Thymus (tissue), 14 donors: ENCODE results near the gene CD99L2. TPM values are rescaled to one million over a fixed set of nuclear protein-coding genes. Genes with fewer than 3 reads are reported as not detected.

Experiments used
- DNase-seq, 9 donors: peaks; one replicate each; pipeline ENCODE4 v3.0.0-alpha.2; 2013; ENCODE audit warnings: low spot score in 9 of 9, low read depth in 6 of 9, missing footprints in 1 of 9
- H3K27ac ChIP-seq, 2 donors: one replicate each; pipeline ENCODE4 v1.5.1; 2013; ENCODE audit warnings: control low read depth in 1 of 2, low read depth in 1 of 2, low read length in 1 of 2, mild to moderate bottlenecking in 1 of 2, moderate library complexity in 1 of 2
- H3K27me3 ChIP-seq, 2 donors: one replicate each; pipeline ENCODE4 v1.5.1; 2013; ENCODE audit warnings: low read length in 1 of 2; ENCODE audit not compliant: control insufficient read depth in 2 of 2, insufficient read depth in 1 of 2
- H3K36me3 ChIP-seq, 2 donors: one replicate each; pipeline ENCODE4 v1.5.1; 2013; ENCODE audit warnings: low read length in 1 of 2, mild to moderate bottlenecking in 1 of 2, moderate library complexity in 1 of 2; ENCODE audit not compliant: control insufficient read depth in 2 of 2, insufficient read depth in 2 of 2
- H3K4me1 ChIP-seq, 2 donors: one replicate each; pipeline ENCODE4 v1.5.1; 2013; ENCODE audit warnings: low read length in 2 of 2; ENCODE audit not compliant: control insufficient read depth in 2 of 2, insufficient read depth in 2 of 2
- H3K4me3 ChIP-seq, 2 donors: one replicate each; pipeline ENCODE4 v1.5.1; 2013; ENCODE audit warnings: low read length in 2 of 2, control low read depth in 1 of 2, mild to moderate bottlenecking in 1 of 2
- H3K9me3 ChIP-seq, 2 donors: one replicate each; pipeline ENCODE4 v1.5.1; 2013; ENCODE audit warnings: low read length in 1 of 2, mild to moderate bottlenecking in 1 of 2; ENCODE audit not compliant: control insufficient read depth in 2 of 2, insufficient read depth in 1 of 2
- WGBS: extraction: QIAGEN DNeasy Blood & Tissue Kit; methylation state at CpG from one replicate; pipeline ENCODE4 v1.1.7; 2013; 5-methylcytosine and 5-hydroxymethylcytosine counted together
- long read RNA-seq, 10 donors: transcript quantifications; one replicate each; lab custom pipeline, GENCODE V29; 2026
- polyA plus RNA-seq: library from polyadenylated mRNA; stranded (reverse); fragments of 200-250 nt; gene quantifications from one replicate; pipeline ENCODE4 v1.2.3, GENCODE V29; 2013
- total RNA-seq: library from RNA; stranded (reverse); fragments of 120-200 nt; gene quantifications from one replicate; pipeline ENCODE4 v1.2.4, GENCODE V29; 2013
- donor health status: healthy.

The CD99L2 gene
- 9.3 TPM for total RNA-seq
- polyA plus RNA-seq = 14.0 TPM
- long read RNA-seq, donor 1 = 0 reads
- long read RNA-seq, donor 2, partial matches to known transcripts = 0 of 2 reads
- long read RNA-seq, donor 2, other reads (novel, unspliced or antisense) = 0 of 2 reads
- long read RNA-seq, donor 3, partial matches to known transcripts = 0 of 1 reads
- long read RNA-seq, donor 3, other reads (novel, unspliced or antisense) = 0 of 1 reads
- long read RNA-seq, donor 4 = 0 reads
- long read RNA-seq, donor 5, transcript CD99L2-203 (11 exons, 3,604 nt) = major isoform, 5 of 5 reads
- long read RNA-seq, donor 5, partial matches to known transcripts = 0 of 5 reads
- long read RNA-seq, donor 5, other reads (novel, unspliced or antisense) = 0 of 5 reads
- long read RNA-seq, donor 6, partial matches to known transcripts = 0 of 1 reads
- long read RNA-seq, donor 6, other reads (novel, unspliced or antisense) = 0 of 1 reads
- long read RNA-seq, donor 7 = 0 reads
- long read RNA-seq, donor 8 = 0 reads
- long read RNA-seq, donor 9, partial matches to known transcripts = 0 of 3 reads
- long read RNA-seq, donor 9, other reads (novel, unspliced or antisense) = 0 of 3 reads
- long read RNA-seq, donor 10, partial matches to known transcripts = 0 of 2 reads
- long read RNA-seq, donor 10, other reads (novel, unspliced or antisense) = 0 of 2 reads

- Histone ChIP-seq H3K27ac (peak within 1 kb of the TSS in 1 of 2 donors; percentile 42), H3K4me1 (peaks cover 2 to 6% of the 10 kb centered on the region in 2 donors), H3K9me3 (no peaks in the 10 kb centered on the region), H3K4me3 (peak within 1 kb of the TSS; percentile 58 to 75), H3K36me3 (no peaks in the 10 kb centered on the region), H3K27me3 (peaks cover 0 to 16% of the 10 kb centered on the region in 2 donors)
- WGBS = under 1% methylated on average over 92 of the region's 95 CpGs
- DNase-seq = peak; percentile 29 to 91 (median 78)
Measured at GRCh38 chrX:150898343-150899190, at the start of gene CD99L2. CD99L2 (minus strand) TSS chrX:150898668; CDS start chrX:150898588, 80 bp downstream.

DNA sequence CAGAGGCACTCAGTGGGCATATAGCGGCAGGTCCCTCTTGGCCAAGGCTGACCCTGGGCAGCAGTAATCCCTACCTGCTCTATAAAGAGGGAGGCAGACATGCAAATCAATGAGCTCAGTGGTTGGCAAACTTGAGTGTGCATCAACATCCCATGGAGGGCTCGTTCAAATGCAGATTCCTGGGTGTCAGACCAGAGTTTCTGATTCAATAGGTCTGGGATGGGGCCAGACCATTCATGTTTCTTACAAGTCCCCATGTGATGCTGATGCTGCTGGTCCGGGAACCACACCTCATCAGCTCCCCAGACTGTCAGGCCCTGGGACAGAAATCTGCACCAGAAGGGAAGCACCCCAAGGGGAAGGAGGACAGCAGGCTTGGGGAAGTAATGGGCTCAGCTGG, 45.8 kb upstream of the CD99L2 start:
- no peaks in the 10 kb centered on the region for H3K4me1 ChIP-seq
- H3K9me3 ChIP-seq = no peaks in the 10 kb centered on the region
- H3K36me3 ChIP-seq = no peaks in the 10 kb centered on the region
- DNase-seq = no peak
- no peak overlapping the region for H3K27ac ChIP-seq
- no peak overlapping the region for H3K4me3 ChIP-seq
- no peaks in the 10 kb centered on the region for H3K27me3 ChIP-seq
- 85% methylated on average over 3 of the region's 3 CpGs for WGBS

GRCh38 chrX:150942942-150943594, 44.6 kb upstream of the CD99L2 start:
- no peaks in the 10 kb centered on the region for H3K36me3 ChIP-seq
- H3K27ac ChIP-seq = no peak overlapping the region
- no peak for DNase-seq
- no peaks in the 10 kb centered on the region for H3K9me3 ChIP-seq
- H3K4me3 ChIP-seq = no peak overlapping the region
- no peaks in the 10 kb centered on the region for H3K4me1 ChIP-seq
- no peaks in the 10 kb centered on the region for H3K27me3 ChIP-seq
- WGBS = 95% methylated on average over 9 of the region's 9 CpGs

GRCh38 chrX:150941580-150941979, 43.1 kb upstream of the CD99L2 start:
- Histone ChIP-seq H3K4me3 (no peak overlapping the region), H3K27ac (no peak overlapping the region), H3K4me1 (no peaks in the 10 kb centered on the region), H3K36me3 (no peaks in the 10 kb centered on the region), H3K27me3 (no peaks in the 10 kb centered on the region), H3K9me3 (no peaks in the 10 kb centered on the region)
- 67% methylated on average over 2 of the region's 2 CpGs for WGBS
- no peak for DNase-seq

DNA sequence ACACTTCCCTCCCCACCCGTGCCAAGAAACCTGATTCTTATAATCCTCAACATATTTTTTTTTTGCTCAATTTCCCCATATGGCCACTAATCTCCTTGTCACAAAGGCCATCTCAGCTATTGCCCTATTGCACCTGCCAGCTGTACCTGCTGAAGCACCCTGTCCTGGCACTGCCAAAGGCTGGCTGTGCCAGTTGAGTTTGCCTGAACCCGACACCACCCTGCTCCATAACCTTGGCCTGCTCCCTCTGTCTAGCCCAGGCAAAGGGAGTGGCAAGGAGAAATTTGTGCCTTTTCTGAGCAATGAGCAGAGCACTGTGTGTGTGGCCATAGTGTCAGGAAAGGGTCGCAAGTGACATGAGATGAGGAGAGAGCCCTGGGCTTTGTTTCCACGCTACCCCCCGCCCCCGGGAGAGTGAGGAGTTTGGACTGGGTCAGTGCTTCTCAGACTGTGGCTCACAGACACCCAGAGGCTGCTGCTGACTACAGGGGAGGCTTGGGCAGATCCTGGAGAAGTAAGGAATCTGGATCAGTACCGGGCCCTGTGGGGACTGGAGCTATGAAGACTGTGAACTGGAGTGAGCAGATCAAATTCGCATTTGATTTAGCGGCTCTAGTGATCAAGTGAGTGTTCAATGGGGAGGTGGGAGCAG, 42.5 kb upstream of the CD99L2 start:
- Histone ChIP-seq H3K36me3 (no peaks in the 10 kb centered on the region), H3K4me3 (no peak overlapping the region), H3K9me3 (no peaks in the 10 kb centered on the region), H3K27ac (no peak overlapping the region), H3K4me1 (no peaks in the 10 kb centered on the region), H3K27me3 (no peaks in the 10 kb centered on the region)
- 94% methylated on average over 9 of the region's 9 CpGs for whole genome bisulfite sequencing
- no peak for DNase-seq

GRCh38 chrX:150936556-150936955, 38.1 kb upstream of the CD99L2 start:
- H3K4me1 ChIP-seq = no peaks in the 10 kb centered on the region
- no peaks in the 10 kb centered on the region for H3K36me3 ChIP-seq
- DNase-seq = no peak
- 69% methylated on average over 6 of the region's 6 CpGs for WGBS
- H3K27me3 ChIP-seq = no peaks in the 10 kb centered on the region
- H3K9me3 ChIP-seq = no peaks in the 10 kb centered on the region
- no peak overlapping the region for H3K4me3 ChIP-seq
- no peak overlapping the region for H3K27ac ChIP-seq

DNA sequence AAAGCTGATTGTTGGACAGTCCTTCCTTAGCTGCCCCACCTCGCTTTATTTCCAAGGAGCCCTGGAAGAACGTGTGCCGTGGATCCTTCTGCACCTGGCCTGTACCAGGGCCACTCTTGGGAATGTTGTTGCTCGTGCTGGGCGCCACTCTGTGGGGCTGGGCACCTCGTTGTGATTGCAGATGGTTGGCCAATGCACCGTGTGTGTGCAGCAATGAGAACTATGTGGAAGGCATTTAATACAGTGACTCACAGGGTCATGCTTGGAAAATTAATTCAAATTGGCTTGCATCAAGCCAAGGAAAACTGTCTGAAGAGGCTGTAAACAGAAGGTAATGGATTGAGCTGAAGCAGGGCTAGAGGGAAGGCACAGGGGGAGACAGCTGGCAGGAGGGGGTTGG, 37.0 kb upstream of the CD99L2 start:
- no peaks in the 10 kb centered on the region for H3K36me3 ChIP-seq
- 86% methylated on average over 7 of the region's 7 CpGs for WGBS

DNA sequence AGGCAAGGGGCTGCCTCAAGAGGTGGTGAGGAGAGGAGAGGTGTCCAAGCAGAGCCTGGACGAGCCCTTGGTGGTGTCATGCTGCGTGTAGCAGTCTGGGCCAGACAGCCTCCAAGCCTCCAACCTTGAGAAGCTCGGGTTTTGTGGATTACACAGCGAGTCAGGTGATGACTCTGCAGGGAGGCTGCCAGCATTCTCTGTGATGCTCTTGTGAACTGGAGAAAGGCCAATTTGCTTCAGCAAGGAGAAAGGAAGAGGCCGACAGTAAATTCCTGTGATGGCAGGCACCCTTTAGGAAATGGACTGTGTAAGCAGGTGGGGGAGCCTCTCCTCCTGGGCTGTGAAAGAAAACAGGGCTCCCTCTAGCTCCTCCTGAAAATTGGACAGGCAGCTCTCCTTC, 36.0 kb upstream of the CD99L2 start:
- no peak for DNase-seq
- Histone ChIP-seq H3K27me3 (no peaks in the 10 kb centered on the region), H3K4me3 (no peak overlapping the region), H3K9me3 (no peaks in the 10 kb centered on the region), H3K27ac (no peak overlapping the region), H3K36me3 (no peaks in the 10 kb centered on the region), H3K4me1 (no peaks in the 10 kb centered on the region)
- 53% methylated on average over 5 of the region's 5 CpGs for WGBS

More for the DNA sequence above, 37.0 kb upstream of the CD99L2 start:
- DNase-seq = no peak
- no peaks in the 10 kb centered on the region for H3K4me1 ChIP-seq
- no peaks in the 10 kb centered on the region for H3K27me3 ChIP-seq
- H3K4me3 ChIP-seq = no peak overlapping the region
- no peak overlapping the region for H3K27ac ChIP-seq
- no peaks in the 10 kb centered on the region for H3K9me3 ChIP-seq
